Tibial artery (tissue), 4 donors: ENCODE measurements around the gene ZNF593.

ENCODE experiments used
- DNase-seq, 2 donors: peaks; one replicate each; pipeline ENCODE4 v3.0.0-alpha.2; 2019
- H3K27ac ChIP-seq, 2 donors: fragments of 200-600 bp; sonication (generic) in 1 of 2; 1 replicate in 1 of 2; 2 replicates in 1 of 2; pipeline ENCODE4 v1.5.1; 2018 to 2019; ENCODE audit warnings: mild to moderate bottlenecking in 1 of 2
- H3K27me3 ChIP-seq, 2 donors: fragments of 200-600 bp; sonication (generic) in 1 of 2; one replicate each; pipeline versions ENCODE4 v1.5.1 to v1.6.0; 2016 to 2019
- H3K36me3 ChIP-seq, 3 donors: fragments of 200-600 bp; sonication (generic) in 2 of 3; one replicate each; pipeline ENCODE4 v1.5.1; 2016 to 2019; ENCODE audit warnings: mild to moderate bottlenecking in 2 of 3
- H3K4me1 ChIP-seq, 4 donors: fragments of 200-600 bp; sonication (generic) in 2 of 4; 1 replicate in 3 of 4; 2 replicates in 1 of 4; pipeline ENCODE4 v1.5.1; 2016 to 2019
- H3K4me3 ChIP-seq, 2 donors: fragments of 200-600 bp; sonication (generic) in 1 of 2; 1 replicate in 1 of 2; 2 replicates in 1 of 2; pipeline ENCODE4 v1.5.1; 2018 to 2019; ENCODE audit warnings: mild to moderate bottlenecking in 2 of 2
- H3K9me3 ChIP-seq, 3 donors: fragments of 200-600 bp; sonication (generic) in 1 of 3; one replicate each; pipeline ENCODE4 v1.5.1; 2016 to 2019
- CTCF ChIP-seq, 2 experiments: fragments of 200-600 bp in 1 of 2; fragments of 450-650 bp in 1 of 2; IDR thresholded peaks; one replicate each; pipeline ENCODE4 v1.5.1; 2017 to 2019; ENCODE audit warnings: antibody characterized with exemption in 2 of 2, mild to moderate bottlenecking in 1 of 2, moderate library complexity in 1 of 2
- intact Hi-C: fragments of 100-400 bp; cut with DNase I; formaldehyde crosslinking; loops from one replicate; pipeline ENCODE4 v1.15.0; 2023; ENCODE audit warnings: low total_unique reads

Gene ZNF593

GRCh38 chr1:26175346-26175745, 5.6 kb downstream of the ZNF593 start:
- no peak for DNase-seq
- no peaks in the 10 kb centered on the region for H3K9me3 ChIP-seq
- H3K27ac ChIP-seq = no peak overlapping the region
- peaks cover 0 to 12% (median 10%) of the 10 kb centered on the region in 4 donors for H3K4me1 ChIP-seq
- no peak overlapping the region for H3K4me3 ChIP-seq
- intact Hi-C loops = no loop called here
- no peaks in the 10 kb centered on the region for H3K27me3 ChIP-seq
- peaks cover 0 to 5% (median 0%) of the 10 kb centered on the region in 3 donors for H3K36me3 ChIP-seq
- no peak for TF ChIP-seq CTCF (IDR thresholded peaks at IDR 0.05)

DNA sequence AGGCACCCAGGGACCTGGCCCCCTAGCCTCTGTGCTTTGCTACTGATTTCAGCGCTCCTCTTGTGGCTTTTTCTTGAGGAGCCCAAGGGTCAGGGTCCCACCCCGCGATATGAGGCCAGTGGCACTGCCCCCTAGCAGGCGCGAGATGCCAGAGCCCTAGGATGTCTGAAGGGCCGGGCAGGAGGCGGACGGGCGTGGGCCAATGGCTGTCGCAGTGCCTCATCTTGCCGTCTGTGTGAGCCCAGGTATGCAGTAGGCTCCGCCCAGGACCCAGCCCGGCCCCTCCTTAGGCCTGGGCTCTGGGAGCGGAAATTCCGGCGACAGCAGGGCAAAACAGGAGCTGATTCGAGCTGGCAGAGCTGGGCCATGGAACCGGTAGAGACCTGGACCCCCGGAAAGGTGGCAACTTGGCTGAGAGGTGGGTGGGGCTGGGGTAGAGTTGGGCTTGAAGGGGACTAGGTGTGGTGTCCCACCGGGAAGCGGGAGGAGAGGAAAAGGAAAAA, 7.5 kb downstream of the ZNF593 start, which contains the start of gene CNKSR1:
TSS of gene CNKSR1 (plus strand) at position 310 of the 503 bp plus-strand sequence. CDS start at position 367, 57 bp downstream.
- Histone ChIP-seq H3K27me3 (no peaks in the 10 kb centered on the region), H3K36me3 (peaks cover 0 to 17% (median 0%) of the 10 kb centered on the region in 3 donors), H3K4me1 (no peaks in the 10 kb centered on the region), H3K27ac (no peak within 1 kb of the TSS), H3K4me3 (no peak within 1 kb of the TSS), H3K9me3 (no peaks in the 10 kb centered on the region)
- intact Hi-C loops = no loop called here
- no peak for DNase-seq
- TF ChIP-seq CTCF (IDR thresholded peaks at IDR 0.05) = no peak

- no peaks in the 10 kb centered on the region for H3K4me1 ChIP-seq
- no peaks in the 10 kb centered on the region for H3K9me3 ChIP-seq
- intact Hi-C loops = no loop called here
- no peak for DNase-seq
- no peaks in the 10 kb centered on the region for H3K27me3 ChIP-seq
- peaks cover 0 to 44% (median 0%) of the 10 kb centered on the region in 3 donors for H3K36me3 ChIP-seq
- no peak overlapping the region for H3K4me3 ChIP-seq
- no peak for TF ChIP-seq CTCF (IDR thresholded peaks at IDR 0.05)
- H3K27ac ChIP-seq = no peak overlapping the region
Measured at GRCh38 chr1:26180010-26180506, 10.3 kb downstream of the ZNF593 start.

DNA sequence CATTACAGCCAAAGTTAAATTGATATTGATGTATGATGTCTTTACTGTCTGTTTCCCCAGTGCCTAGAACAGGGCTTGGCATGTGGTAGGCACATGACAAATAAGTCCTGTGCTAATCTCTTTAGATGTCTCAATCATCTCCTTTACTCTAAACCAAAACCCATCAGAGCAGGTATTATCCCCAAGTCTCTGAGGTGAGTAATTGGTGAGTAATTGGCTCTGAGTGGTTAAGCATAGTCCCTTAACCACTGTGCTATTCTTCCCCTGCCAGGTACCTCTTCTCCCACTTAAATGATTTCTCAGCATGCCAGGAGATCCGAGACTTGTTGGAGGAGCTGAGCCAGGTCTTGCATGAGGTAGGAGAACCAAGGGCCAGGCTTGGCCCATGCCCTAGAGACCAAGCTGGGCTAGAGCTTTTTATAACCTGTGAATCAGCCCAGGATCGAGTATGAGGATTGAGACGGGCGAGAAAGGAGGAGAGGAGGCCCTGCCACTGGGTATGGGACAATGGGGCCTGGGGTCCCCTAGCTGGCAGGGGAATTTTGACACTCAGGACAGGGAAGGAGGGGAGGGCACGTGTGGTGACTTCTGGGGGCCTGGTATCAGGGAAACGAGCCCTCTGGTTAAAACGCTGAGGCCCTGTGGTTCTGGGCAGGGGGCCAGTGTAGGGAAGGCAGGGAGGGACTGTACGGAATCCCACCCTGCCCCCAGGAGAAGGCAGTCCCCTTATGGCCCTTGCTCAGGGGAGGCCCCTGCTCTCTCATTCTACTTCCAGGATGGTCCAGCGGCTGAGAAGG, 12.1 kb downstream of the ZNF593 start:
- no peaks in the 10 kb centered on the region for H3K9me3 ChIP-seq
- no peaks in the 10 kb centered on the region for H3K27me3 ChIP-seq
- no peak for DNase-seq
- intact Hi-C loops = no loop called here
- no peaks in the 10 kb centered on the region for H3K4me1 ChIP-seq
- H3K4me3 ChIP-seq = no peak overlapping the region
- TF ChIP-seq CTCF (IDR thresholded peaks at IDR 0.05) = no peak
- H3K36me3 ChIP-seq = peaks cover 0 to 52% (median 0%) of the 10 kb centered on the region in 3 donors
- H3K27ac ChIP-seq = no peak overlapping the region

DNA sequence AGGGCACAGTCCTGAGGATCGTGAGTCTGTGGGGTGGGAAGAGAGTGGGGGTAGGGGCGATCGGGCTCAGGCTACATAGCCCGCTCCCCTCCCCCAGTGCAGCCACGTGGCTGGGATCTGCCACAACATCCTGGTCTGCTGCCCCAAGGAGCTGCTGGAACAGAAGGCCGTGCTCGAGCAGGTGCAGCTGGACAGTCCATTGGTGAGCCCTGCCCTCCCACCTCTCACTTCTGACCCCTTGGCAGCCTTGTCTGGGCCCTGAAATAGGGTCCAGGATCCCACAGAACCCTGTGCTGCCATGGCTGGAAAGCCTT, 12.6 kb downstream of the ZNF593 start:
- Histone ChIP-seq H3K36me3 (peaks cover 0 to 58% (median 0%) of the 10 kb centered on the region in 3 donors), H3K4me1 (no peaks in the 10 kb centered on the region), H3K4me3 (no peak overlapping the region), H3K27ac (no peak overlapping the region), H3K9me3 (no peaks in the 10 kb centered on the region), H3K27me3 (no peaks in the 10 kb centered on the region)
- intact Hi-C loops = no loop called here
- DNase-seq = no peak
- no peak for TF ChIP-seq CTCF (IDR thresholded peaks at IDR 0.05)
